Stimulated activated naive CD4-positive, alpha-beta T cell treated with Interleukin-2 at 50 U/mL for 16 hours (primary cell): ENCODE data around the gene PPP3CB.

Experiments
- DNase-seq: peaks from one replicate; lab custom pipeline; 2025; lab: John Stamatoyannopoulos, UW

The PPP3CB gene

GRCh38 chr10:73495884-73496674 lies at the start of gene PPP3CB:
Gene PPP3CB (minus strand): TSS chr10:73496024. CDS start chr10:73495889, 135 bp downstream.
- peak; percentile 94 for DNase-seq

DNA sequence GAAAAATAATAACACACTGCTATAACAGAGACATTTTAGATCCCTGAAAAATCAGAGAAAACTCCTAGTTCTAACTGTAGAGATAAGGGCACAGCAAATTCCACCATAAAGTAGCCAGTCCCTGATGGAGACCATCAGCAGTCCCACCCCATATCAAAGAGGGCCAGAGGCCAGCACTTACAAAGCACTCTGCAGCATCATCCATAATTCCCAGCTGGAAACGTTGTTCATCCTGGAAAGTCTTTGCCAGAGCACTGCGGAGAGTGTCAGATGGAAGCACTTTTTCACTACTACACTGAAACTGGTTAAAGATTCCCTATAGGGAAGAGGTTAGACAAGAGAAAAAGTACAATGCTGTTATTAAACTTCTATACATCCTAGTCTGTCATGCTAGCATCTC lies 49.5 kb upstream of the PPP3CB start:
- DNase-seq = no peak

- DNase-seq = no peak
Observed at GRCh38 chr10:73537709-73538108, 41.9 kb upstream of the PPP3CB start.

DNA sequence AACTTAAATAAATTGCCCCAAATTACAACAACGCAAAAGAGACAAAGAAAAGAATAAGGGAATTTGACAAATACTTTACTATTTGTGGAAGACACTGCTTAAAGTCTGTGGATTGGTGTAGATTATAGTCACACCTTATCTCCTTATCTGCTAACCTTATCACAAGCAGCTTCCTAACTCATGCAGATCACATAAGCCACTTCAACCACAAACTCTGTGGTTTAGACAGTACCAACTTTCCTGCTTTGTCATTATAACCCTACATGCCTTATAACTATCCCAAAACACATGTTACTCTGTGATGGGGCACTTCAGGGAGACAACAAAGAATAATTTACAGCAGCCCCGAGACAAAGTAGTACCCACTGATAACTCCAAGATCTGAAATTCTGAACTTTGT lies 41.5 kb upstream of the PPP3CB start:
- no peak for DNase-seq

- no peak for DNase-seq
Observed at GRCh38 chr10:73534857-73535256, 39.0 kb upstream of the PPP3CB start.

GRCh38 chr10:73529089-73529832 lies 33.4 kb upstream of the PPP3CB start:
- DNase-seq = peak; percentile 29

GRCh38 chr10:73522263-73522662 lies 26.4 kb upstream of the PPP3CB start:
- DNase-seq = no peak

DNA sequence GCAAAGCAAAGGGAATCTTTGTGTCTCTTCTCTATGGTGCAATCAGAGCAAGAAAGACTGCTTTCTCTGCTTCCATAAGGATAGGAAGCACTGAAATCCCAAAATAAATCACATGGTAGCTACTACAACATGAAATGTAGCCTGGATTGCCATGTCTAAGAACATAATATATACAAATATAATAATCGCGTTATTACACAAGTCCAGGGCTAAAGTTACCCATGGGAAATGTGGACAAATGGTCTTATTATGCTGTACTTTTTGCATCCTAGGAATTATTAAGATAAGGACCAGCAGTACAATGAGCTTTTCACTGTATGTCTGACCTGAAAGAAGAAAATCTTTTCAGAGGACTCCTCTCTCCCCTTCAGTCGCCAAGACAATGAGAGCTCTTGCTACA lies 23.5 kb upstream of the PPP3CB start:
- no peak for DNase-seq

- DNase-seq = no peak
Observed at GRCh38 chr10:73517166-73517888, 21.5 kb upstream of the PPP3CB start.

DNA sequence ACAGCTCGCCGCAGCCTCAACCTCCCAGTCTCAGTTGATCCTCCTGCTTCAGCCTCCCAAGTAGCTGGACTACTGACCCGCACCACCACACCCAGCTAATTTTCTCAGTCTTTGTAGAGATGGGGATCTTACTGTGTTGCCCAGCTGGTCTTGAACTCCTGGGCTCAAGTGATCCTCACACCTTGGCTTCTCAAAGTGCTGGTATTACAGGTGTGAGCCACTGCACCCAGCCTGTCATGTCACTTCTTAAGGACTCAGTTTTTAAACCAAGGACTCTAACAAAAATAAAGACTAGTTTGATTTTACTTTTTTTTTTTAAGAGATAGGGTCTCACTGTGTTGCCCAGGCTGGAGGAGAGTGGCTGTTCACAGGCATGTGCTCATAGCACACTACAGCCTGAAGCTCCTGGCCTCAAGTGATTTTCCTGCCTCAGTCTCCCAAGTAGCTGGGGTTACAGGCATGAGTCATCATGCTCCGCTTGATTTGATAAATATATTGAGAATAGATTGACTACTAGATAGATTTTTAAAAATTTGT lies 16.5 kb upstream of the PPP3CB start:
- DNase-seq = no peak

GRCh38 chr10:73509695-73510094 lies 13.9 kb upstream of the PPP3CB start:
- no peak for DNase-seq

DNA sequence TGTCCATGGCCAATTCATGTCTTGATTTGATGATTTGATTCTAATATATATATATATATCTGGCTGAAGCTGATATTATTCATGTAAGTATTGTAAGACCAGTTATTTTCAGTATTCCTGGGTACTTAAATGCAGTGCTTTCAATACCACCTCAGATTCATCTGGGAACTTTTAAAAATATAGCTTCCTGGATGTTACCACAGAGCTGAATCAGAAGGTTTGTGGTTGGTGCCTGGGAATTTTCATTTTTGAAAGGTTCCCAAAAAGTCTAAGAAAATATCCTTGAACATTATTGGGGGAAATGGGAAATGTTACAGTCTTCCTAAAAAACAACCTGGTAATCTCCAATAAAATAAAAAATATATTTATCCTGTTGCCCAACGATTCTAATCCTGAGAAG lies 10.7 kb upstream of the PPP3CB start:
- DNase-seq = no peak

- no peak for DNase-seq
Observed at GRCh38 chr10:73506074-73506473, 10.2 kb upstream of the PPP3CB start.

GRCh38 chr10:73503037-73503436 lies 7.2 kb upstream of the PPP3CB start:
- DNase-seq = no peak

GRCh38 chr10:73501651-73502050 lies 5.8 kb upstream of the PPP3CB start:
- no peak for DNase-seq

DNA sequence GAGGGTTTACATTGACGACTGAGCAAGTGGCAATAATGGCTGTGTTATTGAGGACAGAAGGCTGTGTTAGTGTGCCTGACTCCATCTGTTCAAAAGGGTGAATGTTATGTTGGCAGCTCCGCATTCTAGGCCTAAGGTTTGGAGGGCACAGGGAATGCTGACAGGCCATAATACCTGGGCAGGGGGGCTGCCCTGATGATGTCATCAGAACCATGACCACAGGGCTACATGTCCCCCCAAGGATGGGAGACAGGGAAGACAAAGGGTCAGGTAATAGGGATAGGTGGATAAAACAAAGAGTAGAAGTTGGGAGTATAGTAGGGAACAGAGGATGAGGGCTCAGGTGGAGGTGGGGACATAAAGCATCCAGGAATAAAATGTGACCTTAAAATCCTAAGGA lies 1.8 kb upstream of the PPP3CB start:
- DNase-seq = no peak

DNA sequence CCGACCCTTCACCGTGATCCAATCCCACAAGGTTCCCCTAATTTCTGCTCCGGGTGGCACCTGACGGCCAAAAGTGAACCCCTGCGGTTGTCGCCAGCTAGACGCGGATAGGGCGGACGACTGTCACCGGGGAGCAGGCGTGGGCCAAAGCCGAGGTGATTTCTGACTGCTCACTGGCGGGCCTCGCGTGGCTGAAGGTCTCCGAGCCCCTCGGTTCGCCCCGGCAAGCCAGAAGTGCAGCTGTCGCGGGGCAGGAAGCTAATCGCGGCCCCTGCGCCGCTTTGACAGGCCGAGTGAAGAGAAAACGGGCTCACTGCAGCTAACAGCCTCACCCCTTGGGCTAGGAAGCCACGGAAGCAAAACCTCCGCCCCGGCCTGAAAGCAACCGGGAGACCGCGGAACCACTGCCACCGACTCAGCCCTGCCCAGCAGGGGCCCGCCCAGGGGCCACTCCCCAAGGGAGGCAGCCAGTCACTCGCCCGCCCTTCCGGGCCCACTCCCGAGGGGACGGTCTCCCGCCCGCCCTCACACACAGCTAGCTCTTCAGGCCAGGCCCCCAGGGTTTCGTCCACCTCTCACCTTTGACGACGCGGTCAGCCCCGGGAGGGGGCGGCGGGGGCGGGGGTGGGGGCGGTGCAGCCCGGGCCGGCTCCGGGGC lies 469 bp downstream of the PPP3CB start:
- peak; percentile 89 for DNase-seq

- no peak for DNase-seq
Observed at GRCh38 chr10:73494877-73495225, 973 bp downstream of the PPP3CB start.

GRCh38 chr10:73494213-73494612 lies 1.6 kb downstream of the PPP3CB start:
- DNase-seq = no peak

DNA sequence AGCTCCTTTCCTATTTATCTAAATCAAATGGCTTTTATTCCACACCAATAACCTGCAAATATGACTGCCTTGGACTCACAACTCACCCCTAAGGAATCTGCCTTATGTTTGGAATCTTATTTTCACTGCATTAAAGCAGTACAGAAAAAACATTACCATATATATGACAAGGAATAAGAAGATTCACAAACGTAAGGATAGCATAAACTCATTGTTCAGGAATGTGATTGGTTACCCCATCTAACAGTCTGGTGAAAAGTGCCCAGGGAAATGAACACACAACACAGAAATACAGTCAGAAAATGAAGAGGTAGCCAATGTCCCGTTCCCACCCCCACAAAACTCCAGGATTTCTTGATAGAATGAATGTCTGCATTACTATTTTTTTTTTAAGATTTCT lies 2.0 kb downstream of the PPP3CB start:
- DNase-seq = no peak

- no peak for DNase-seq
Observed at GRCh38 chr10:73486601-73487000, 9.2 kb downstream of the PPP3CB start.

GRCh38 chr10:73485320-73485719 lies 10.5 kb downstream of the PPP3CB start:
- DNase-seq = no peak
